Neural progenitor cell (in vitro differentiated cells): ENCODE results near the gene CALN1. TPM values are rescaled to one million over a fixed set of nuclear protein-coding genes. Genes with fewer than 3 reads are reported as not detected.
A peak's percentile ranks its signal among the peaks of the same experiment; 100 is the strongest.

Experiments
- DNase-seq: peaks from one replicate; pipeline ENCODE4 v3.0.0-alpha.2; 2016; ENCODE audit warnings: low spot score
- H2AFZ ChIP-seq: fragments of 200-600 bp; sonication (generic); replicated peaks from 2 replicates; pipeline ENCODE4 v1.6.1; 2016; ENCODE audit warnings: antibody characterized with exemption
- H3F3A ChIP-seq: fragments of 200-600 bp; sonication (generic); 2 replicates; pipeline ENCODE4 v1.6.1; 2016; ENCODE audit warnings: antibody characterized with exemption, low read depth
- H3K27ac ChIP-seq: fragments of 200-600 bp; sonication (generic); 2 replicates; pipeline ENCODE4 v1.5.1; 2016; ENCODE audit warnings: mild to moderate bottlenecking
- H3K27me3 ChIP-seq: fragments of 200-600 bp; sonication (generic); 2 replicates; pipeline ENCODE4 v1.6.1; 2016; ENCODE audit warnings: mild to moderate bottlenecking, moderate library complexity
- H3K36me3 ChIP-seq: fragments of 200-600 bp; sonication (generic); 2 replicates; pipeline ENCODE4 v1.5.1; 2016
- H3K4me1 ChIP-seq: fragments of 200-600 bp; sonication (generic); 2 replicates; pipeline ENCODE4 v1.6.1; 2016; ENCODE audit warnings: mixed run types
- H3K4me2 ChIP-seq: fragments of 200-600 bp; sonication (generic); 2 replicates; pipeline ENCODE4 v1.6.1; 2016
- H3K4me3 ChIP-seq: fragments of 200-600 bp; sonication (generic); 2 replicates; pipeline ENCODE4 v1.5.1; 2016
- H3K79me2 ChIP-seq: fragments of 200-600 bp; sonication (generic); 2 replicates; pipeline ENCODE4 v1.6.1; 2016; ENCODE audit warnings: low read depth
- H3K9ac ChIP-seq: fragments of 200-600 bp; sonication (generic); 2 replicates; pipeline ENCODE4 v1.6.1; 2016
- H3K9me3 ChIP-seq: fragments of 200-600 bp; sonication (generic); 2 replicates; pipeline ENCODE4 v1.5.1; 2016; ENCODE audit warnings: low read depth
- H4K20me1 ChIP-seq: fragments of 200-600 bp; sonication (generic); 2 replicates; pipeline ENCODE4 v1.6.1; 2016; ENCODE audit warnings: low read depth
- H3K27ac Mint-ChIP-seq: 3 replicates; pipeline ENCODE4 v1.8.0; 2021; ENCODE audit warnings: mixed read lengths
- H3K27me3 Mint-ChIP-seq: 2 replicates; pipeline ENCODE4 v1.8.0; 2022; ENCODE audit warnings: low read depth, mild to moderate bottlenecking, inconsistent platforms, moderate library complexity, mixed read lengths; ENCODE audit not compliant: insufficient read depth
- H3K36me3 Mint-ChIP-seq: 3 replicates; pipeline ENCODE4 v1.8.0; 2021; ENCODE audit warnings: mixed read lengths
- H3K4me1 Mint-ChIP-seq: 3 replicates; pipeline ENCODE4 v1.8.0; 2021; ENCODE audit warnings: mixed read lengths
- H3K4me3 Mint-ChIP-seq: 3 replicates; pipeline ENCODE4 v1.8.0; 2021; ENCODE audit warnings: mild to moderate bottlenecking, moderate library complexity, mixed read lengths
- H3K9me3 Mint-ChIP-seq: 3 replicates; pipeline ENCODE4 v1.8.0; 2020; ENCODE audit warnings: mixed read lengths
- EZH2 ChIP-seq: fragments of 200-600 bp; sonication (generic); IDR thresholded peaks from 2 replicates; pipeline ENCODE4 v1.6.1; 2017; ENCODE audit warnings: antibody characterized with exemption, mild to moderate bottlenecking, moderate library complexity
- EZH2phosphoT487 ChIP-seq: fragments of 200-600 bp; sonication (generic); IDR thresholded peaks from 2 replicates; pipeline ENCODE4 v1.6.1; 2017; ENCODE audit warnings: antibody characterized with exemption
- total RNA-seq: library from RNA; depleted of rRNA; stranded (reverse); fragments of >200 nt; gene quantifications from 2 replicates; pipeline ENCODE4 v1.2.3, GENCODE V29; 2015; ENCODE audit warnings: low replicate concordance
- TF ChIP-seq, protein P1 (sequence below): fragments of 200-600 bp; sonication (generic); IDR thresholded peaks from 2 replicates; pipeline ENCODE4 v1.5.1; 2017; ENCODE audit warnings: antibody characterized with exemption, mild to moderate bottlenecking

CALN1 gene
- total RNA-seq, 1 donor from 2014 or later: 3.1 TPM

DNA sequence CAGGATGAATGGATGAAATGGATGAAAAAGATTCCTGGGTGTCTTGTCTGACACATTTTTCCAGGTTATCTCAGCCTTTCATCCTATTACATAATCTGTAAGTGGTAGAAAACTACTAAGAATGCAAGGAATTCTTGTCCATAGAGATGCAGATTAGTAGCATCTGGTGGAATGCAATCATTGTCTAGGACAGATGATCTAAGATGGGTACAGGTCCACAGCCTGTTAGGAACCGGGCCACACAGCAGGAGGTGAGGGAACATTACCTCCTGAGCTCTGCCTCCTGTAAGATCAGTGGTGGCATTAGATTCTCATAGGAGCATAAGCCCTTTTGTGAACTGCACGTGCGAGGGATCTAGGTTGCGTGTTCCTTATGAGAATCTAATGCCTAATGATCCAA is 225.0 kb downstream of the CALN1 start:
- H3K9me3 ChIP-seq: no peaks in the 10 kb centered on the region
- no peak overlapping the region for H3K9ac ChIP-seq
- peak; percentile 12 for DNase-seq
- H3K4me2 ChIP-seq: no peak overlapping the region
- no peaks in the 10 kb centered on the region for H3K79me2 ChIP-seq
- H3F3A ChIP-seq: no peaks in the 10 kb centered on the region
- Mint-ChIP-seq H3K4me1 (no peaks in the 10 kb centered on the region), H3K36me3 (no peaks in the 10 kb centered on the region), H3K9me3 (no peaks in the 10 kb centered on the region), H3K4me3 (no peak overlapping the region), H3K27me3 (peaks cover 2% of the 10 kb centered on the region), H3K27ac (no peak overlapping the region)
- no peaks in the 10 kb centered on the region for H3K27me3 ChIP-seq
- H3K36me3 ChIP-seq: no peaks in the 10 kb centered on the region
- TF ChIP-seq EZH2phosphoT487 (no peak), EZH2 (no peak)
- TF ChIP-seq, protein P1, sequence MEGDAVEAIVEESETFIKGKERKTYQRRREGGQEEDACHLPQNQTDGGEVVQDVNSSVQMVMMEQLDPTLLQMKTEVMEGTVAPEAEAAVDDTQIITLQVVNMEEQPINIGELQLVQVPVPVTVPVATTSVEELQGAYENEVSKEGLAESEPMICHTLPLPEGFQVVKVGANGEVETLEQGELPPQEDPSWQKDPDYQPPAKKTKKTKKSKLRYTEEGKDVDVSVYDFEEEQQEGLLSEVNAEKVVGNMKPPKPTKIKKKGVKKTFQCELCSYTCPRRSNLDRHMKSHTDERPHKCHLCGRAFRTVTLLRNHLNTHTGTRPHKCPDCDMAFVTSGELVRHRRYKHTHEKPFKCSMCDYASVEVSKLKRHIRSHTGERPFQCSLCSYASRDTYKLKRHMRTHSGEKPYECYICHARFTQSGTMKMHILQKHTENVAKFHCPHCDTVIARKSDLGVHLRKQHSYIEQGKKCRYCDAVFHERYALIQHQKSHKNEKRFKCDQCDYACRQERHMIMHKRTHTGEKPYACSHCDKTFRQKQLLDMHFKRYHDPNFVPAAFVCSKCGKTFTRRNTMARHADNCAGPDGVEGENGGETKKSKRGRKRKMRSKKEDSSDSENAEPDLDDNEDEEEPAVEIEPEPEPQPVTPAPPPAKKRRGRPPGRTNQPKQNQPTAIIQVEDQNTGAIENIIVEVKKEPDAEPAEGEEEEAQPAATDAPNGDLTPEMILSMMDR: no peak
- no peak overlapping the region for H3K27ac ChIP-seq
- H3K4me3 ChIP-seq: no peak overlapping the region
- H4K20me1 ChIP-seq: no peaks in the 10 kb centered on the region
- H2AFZ ChIP-seq: no peak overlapping the region
- no peaks in the 10 kb centered on the region for H3K4me1 ChIP-seq

DNA sequence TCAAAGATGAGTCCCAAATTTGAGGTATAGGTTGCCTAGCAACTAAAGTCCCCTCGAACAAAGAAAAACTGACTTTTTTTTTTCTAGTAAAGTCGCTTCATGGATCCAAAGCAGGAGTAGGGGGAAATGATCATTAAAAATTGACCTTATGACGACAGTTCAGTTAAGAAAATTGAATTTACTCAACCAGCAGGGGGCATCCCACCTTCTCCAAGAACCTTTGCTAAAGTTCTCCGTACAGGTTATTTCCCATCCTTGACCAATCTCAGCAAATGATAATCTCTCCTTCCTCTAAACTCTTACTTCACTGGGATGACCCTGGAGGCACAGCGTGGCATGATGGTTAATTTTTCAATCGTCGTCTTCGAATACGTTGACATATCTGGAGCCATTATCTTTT is 228.3 kb downstream of the CALN1 start:
- Mint-ChIP-seq H3K9me3 (no peaks in the 10 kb centered on the region), H3K27ac (no peak overlapping the region), H3K36me3 (no peaks in the 10 kb centered on the region), H3K4me1 (no peaks in the 10 kb centered on the region), H3K4me3 (no peak overlapping the region), H3K27me3 (no peaks in the 10 kb centered on the region)
- Histone ChIP-seq H3F3A (no peaks in the 10 kb centered on the region), H3K4me2 (no peak overlapping the region), H4K20me1 (no peaks in the 10 kb centered on the region), H3K9me3 (no peaks in the 10 kb centered on the region), H3K27me3 (no peaks in the 10 kb centered on the region), H3K79me2 (no peaks in the 10 kb centered on the region), H3K4me3 (no peak overlapping the region), H2AFZ (no peak overlapping the region), H3K9ac (no peak overlapping the region), H3K4me1 (no peaks in the 10 kb centered on the region), H3K36me3 (no peaks in the 10 kb centered on the region), H3K27ac (no peak overlapping the region)
- peak; percentile 56 for DNase-seq
- TF ChIP-seq EZH2phosphoT487: no peak
- TF ChIP-seq, protein P1: peak; percentile 63

DNA sequence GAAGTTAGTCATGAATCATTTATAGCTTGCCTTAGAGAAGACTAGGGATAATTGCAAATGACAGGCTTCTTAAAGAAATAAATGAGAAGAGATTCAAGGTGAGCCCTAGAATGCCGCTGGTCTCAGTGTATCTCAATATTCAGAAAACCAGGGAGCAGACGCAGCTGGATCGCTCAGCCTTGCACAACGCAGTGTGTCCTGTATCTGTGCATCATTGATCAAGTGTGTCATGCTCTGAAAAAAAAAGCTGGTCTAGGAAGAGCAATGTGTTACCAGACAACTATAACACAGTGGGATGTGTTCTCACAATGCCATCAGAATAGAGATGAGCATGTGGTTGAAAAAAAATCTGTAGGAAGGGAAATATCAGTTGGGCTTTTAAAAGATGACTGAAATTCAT is 230.1 kb downstream of the CALN1 start:
- no peaks in the 10 kb centered on the region for H3K79me2 ChIP-seq
- H4K20me1 ChIP-seq: no peaks in the 10 kb centered on the region
- Mint-ChIP-seq H3K36me3 (no peaks in the 10 kb centered on the region), H3K9me3 (no peaks in the 10 kb centered on the region), H3K27ac (no peak overlapping the region), H3K4me3 (no peak overlapping the region), H3K4me1 (no peaks in the 10 kb centered on the region), H3K27me3 (no peaks in the 10 kb centered on the region)
- no peak overlapping the region for H2AFZ ChIP-seq
- H3K36me3 ChIP-seq: no peaks in the 10 kb centered on the region
- no peak overlapping the region for H3K4me2 ChIP-seq
- H3F3A ChIP-seq: no peaks in the 10 kb centered on the region
- H3K4me1 ChIP-seq: no peaks in the 10 kb centered on the region
- H3K4me3 ChIP-seq: no peak overlapping the region
- H3K27ac ChIP-seq: no peak overlapping the region
- no peak for TF ChIP-seq EZH2phosphoT487
- TF ChIP-seq, protein P1: no peak
- TF ChIP-seq EZH2: no peak
- no peaks in the 10 kb centered on the region for H3K9me3 ChIP-seq
- no peaks in the 10 kb centered on the region for H3K27me3 ChIP-seq
- no peak for DNase-seq
- no peak overlapping the region for H3K9ac ChIP-seq

DNA sequence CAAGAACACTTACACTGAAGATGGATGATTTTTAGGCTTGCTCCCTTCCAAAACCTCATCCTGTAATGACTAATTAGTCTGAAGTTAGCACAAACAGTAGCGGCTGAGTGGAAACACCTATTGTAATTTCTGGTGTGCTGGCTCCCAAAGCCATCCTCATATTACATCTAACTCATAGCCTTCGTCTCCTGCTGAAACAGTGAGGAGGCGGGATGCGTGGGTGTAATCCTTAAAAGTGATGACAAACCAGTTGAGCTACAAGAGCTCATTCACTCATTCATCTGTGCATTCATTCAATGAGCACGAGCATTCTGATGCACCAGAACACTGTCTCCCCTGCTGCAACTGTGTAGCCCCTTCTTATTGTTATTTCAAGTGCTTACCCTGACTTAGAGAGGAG is 235.3 kb downstream of the CALN1 start:
- Histone ChIP-seq H4K20me1 (no peaks in the 10 kb centered on the region), H3K79me2 (no peaks in the 10 kb centered on the region), H3K9me3 (peaks cover 12% of the 10 kb centered on the region), H3K9ac (no peak overlapping the region), H3F3A (no peaks in the 10 kb centered on the region), H2AFZ (no peak overlapping the region), H3K27ac (no peak overlapping the region), H3K27me3 (no peaks in the 10 kb centered on the region), H3K4me1 (no peaks in the 10 kb centered on the region), H3K4me2 (no peak overlapping the region), H3K4me3 (no peak overlapping the region), H3K36me3 (peaks cover 11% of the 10 kb centered on the region)
- Mint-ChIP-seq H3K9me3 (peaks cover 13% of the 10 kb centered on the region), H3K4me3 (no peak overlapping the region), H3K36me3 (peaks cover 2% of the 10 kb centered on the region), H3K4me1 (no peaks in the 10 kb centered on the region), H3K27ac (no peak overlapping the region), H3K27me3 (no peaks in the 10 kb centered on the region)
- TF ChIP-seq EZH2: no peak
- TF ChIP-seq, protein P1: no peak
- no peak for TF ChIP-seq EZH2phosphoT487
- DNase-seq: no peak
